Panc1 (cell line): Measurements from ENCODE around the gene ACTG1. TPM values are rescaled to one million over a fixed set of nuclear protein-coding genes. Genes with fewer than 3 reads are reported as not detected.

Experiments
- ATAC-seq: fragments of 200-7000 bp; cut with Tn5 transposase; 2 replicates; pipeline ENCODE4 v1.9.1; 2020; ENCODE audit warnings: mild to moderate bottlenecking, moderate library complexity
- BruUV-seq: library from RNA; stranded (reverse); fragments of 400-500 nt; replicated peaks from 2 replicates; lab custom pipeline; 2021; lab: Mats Ljungman, UMichigan
- CTCF ChIA-PET: fragments of 300-600 bp; sonication (Branson Sonifier 250); formaldehyde crosslinking; loops from one replicate; lab custom pipeline; 2022; ENCODE audit warnings: antibody characterized with exemption; lab: Charles Lee
- POLR2A ChIA-PET: fragments of 300-600 bp; sonication (Branson Sonifier 250); formaldehyde crosslinking; loops from one replicate; lab custom pipeline; 2022; ENCODE audit warnings: antibody characterized with exemption; lab: Charles Lee
- DNase-seq: peaks from one replicate; pipeline ENCODE4 v3.0.0-alpha.2; 2010; ENCODE audit warnings: low read depth, low spot score
- H3K27ac ChIP-seq: 2 replicates; pipeline ENCODE4 v1.5.1; 2011; ENCODE audit warnings: mild to moderate bottlenecking, low read length, inconsistent platforms
- H3K27me3 ChIP-seq: fragments of 200-500 bp; sonication (Bioruptor generic); 2 replicates; pipeline ENCODE4 v1.6.0; 2014; ENCODE audit warnings: low read length, inconsistent platforms; ENCODE audit not compliant: control insufficient read depth, insufficient read depth
- H3K36me3 ChIP-seq: fragments of 200-500 bp; sonication (Bioruptor generic); 2 replicates; pipeline ENCODE4 v1.5.1; 2014; ENCODE audit warnings: inconsistent platforms, mild to moderate bottlenecking, low read length, moderate library complexity; ENCODE audit not compliant: control insufficient read depth, insufficient read depth
- H3K4me1 ChIP-seq: 2 replicates; pipeline ENCODE4 v1.5.1; 2011; ENCODE audit warnings: inconsistent platforms, mild to moderate bottlenecking, low read length, moderate library complexity; ENCODE audit not compliant: control insufficient read depth, insufficient read depth
- H3K4me3 ChIP-seq, 2 experiments: 2 replicates each; pipeline ENCODE4 v1.5.1; 2011 to 2012; ENCODE audit warnings: low read depth in 2 of 2, low read length in 2 of 2, mild to moderate bottlenecking in 2 of 2, inconsistent platforms in 1 of 2, moderate library complexity in 1 of 2
- H3K9me3 ChIP-seq: fragments of 200-500 bp; sonication (Bioruptor generic); 2 replicates; pipeline ENCODE4 v1.5.1; 2014; ENCODE audit warnings: low read depth, mild to moderate bottlenecking, inconsistent platforms, low read length, moderate library complexity; ENCODE audit not compliant: control insufficient read depth, insufficient read depth
- CTCF ChIP-seq: fragments of 450-650 bp; IDR thresholded peaks from 2 replicates; pipeline ENCODE4 v1.5.1; 2017; ENCODE audit warnings: mild to moderate bottlenecking
- POLR2AphosphoS5 ChIP-seq: IDR thresholded peaks from 2 replicates; pipeline ENCODE4 v1.6.1; 2012; ENCODE audit warnings: mild to moderate bottlenecking, low read depth, low read length, moderate library complexity
- REST ChIP-seq, 2 experiments: IDR thresholded peaks; 2 replicates each; pipeline ENCODE4 v1.6.1; 2011 to 2012; ENCODE audit warnings: low read depth in 2 of 2, control low read depth in 1 of 2, low read length in 1 of 2, mild to moderate bottlenecking in 1 of 2, moderate library complexity in 1 of 2; ENCODE audit not compliant: insufficient read depth in 1 of 2
- SIN3A ChIP-seq: IDR thresholded peaks from 2 replicates; pipeline ENCODE4 v1.6.1; 2012; ENCODE audit warnings: low read depth, mild to moderate bottlenecking, low read length, moderate library complexity, borderline replicate concordance; ENCODE audit not compliant: insufficient read depth
- TCF7L2 ChIP-seq: IDR thresholded peaks from 2 replicates; pipeline ENCODE4 v1.6.1; 2011; ENCODE audit warnings: mild to moderate bottlenecking, low read depth, low read length, inconsistent platforms
- in situ Hi-C: cut with HindIII; loops from 2 replicates; pipeline ENCODE4 v1.10.0; 2016; ENCODE audit warnings: low sequenced_read_pairs, low pct_unique_long_range_greater_than_20kb
- intact Hi-C: fragments of 100-400 bp; cut with micrococcal nuclease; formaldehyde crosslinking; loops from one replicate; pipeline ENCODE4 v1.10.0; 2022; ENCODE audit not compliant: unreplicated experiment
- total RNA-seq: library from RNA; stranded (reverse); gene quantifications from one replicate; pipeline ENCODE4 v1.2.1, GENCODE V29; 2021; ENCODE audit not compliant: unreplicated experiment

ACTG1 gene
- total RNA-seq, 1 experiment from 2014 or later: 4,502 TPM

DNA sequence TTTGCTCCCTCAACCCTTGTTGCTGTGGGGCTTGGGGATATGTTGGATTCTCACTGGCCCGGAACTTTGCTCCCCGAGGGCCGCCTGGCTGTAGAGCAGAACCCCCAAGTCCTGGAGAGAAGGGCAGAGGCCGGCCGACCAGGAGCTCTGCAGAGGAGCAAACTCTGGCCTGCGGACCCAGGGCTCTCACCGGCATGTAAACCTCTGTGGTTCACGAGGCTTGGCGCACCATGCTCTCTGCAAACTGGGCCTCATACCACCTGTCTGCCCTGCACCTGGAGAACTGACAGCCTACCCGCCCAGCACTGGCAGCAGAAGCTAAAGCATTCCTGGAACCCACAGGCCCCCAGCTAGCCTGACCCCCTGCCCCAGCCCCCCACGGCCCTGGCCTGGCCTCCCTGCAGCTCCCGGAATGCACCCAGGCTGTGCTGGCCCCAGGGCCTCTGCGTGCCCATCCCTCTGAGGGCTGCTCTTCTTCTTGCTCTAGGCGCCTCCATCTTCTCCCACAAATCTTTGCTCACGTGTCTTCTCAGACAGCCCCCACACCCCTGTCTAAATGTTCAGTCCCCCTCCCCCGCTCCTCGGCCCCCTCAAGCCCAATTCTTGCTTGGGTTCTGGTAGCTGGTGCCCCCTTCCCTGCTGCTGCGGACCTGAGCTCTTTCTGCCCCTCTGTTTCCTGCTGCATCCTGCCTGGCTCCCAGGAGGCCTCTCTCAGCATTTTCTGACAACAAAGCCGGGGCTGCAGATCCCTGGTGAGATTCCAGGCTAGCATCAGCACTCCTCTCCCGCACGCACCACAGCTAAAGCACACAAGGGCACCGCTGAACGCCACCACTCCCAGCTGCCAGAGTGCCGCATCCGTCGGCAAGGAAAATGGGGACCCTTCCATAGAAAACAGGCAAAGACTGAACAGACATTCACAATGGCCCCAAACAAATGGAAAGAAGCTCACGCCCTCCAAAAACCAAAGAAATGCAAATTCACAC is 23.3 kb downstream of the ACTG1 start:
- DNase-seq (no peak), ATAC-seq (no peak)
- ChIA-PET POLR2A (interaction anchor here (0.5 to 0.8 kb wide), 6 partner anchors 9 to 341 kb away, joined by 3 to 13 read pairs (median 7); no protein-coding TSS in a partner anchor), CTCF (interaction anchor here (0.6 kb wide), 1 partner anchor 68 kb away, joined by 9 read pairs; no protein-coding TSS in a partner anchor)
- in situ Hi-C loops (no loop called here), intact Hi-C loops (loop anchor here (5.0 to 10.0 kb wide), 2 partner anchors 87 to 235 kb away; no protein-coding TSS in a partner anchor)
- Histone ChIP-seq H3K27me3 (no peaks in the 10 kb centered on the region), H3K9me3 (no peaks in the 10 kb centered on the region), H3K4me1 (peaks cover 34% of the 10 kb centered on the region), H3K27ac (peak overlapping the region; percentile 85; the same call in 1 of the 2 replicates), H3K36me3 (no peaks in the 10 kb centered on the region; the same call in 1 of the 2 replicates), H3K4me3 (no peak overlapping the region)
- no peak for TF ChIP-seq CTCF
- TSS peak; percentile 83 for BruUV-seq

DNA sequence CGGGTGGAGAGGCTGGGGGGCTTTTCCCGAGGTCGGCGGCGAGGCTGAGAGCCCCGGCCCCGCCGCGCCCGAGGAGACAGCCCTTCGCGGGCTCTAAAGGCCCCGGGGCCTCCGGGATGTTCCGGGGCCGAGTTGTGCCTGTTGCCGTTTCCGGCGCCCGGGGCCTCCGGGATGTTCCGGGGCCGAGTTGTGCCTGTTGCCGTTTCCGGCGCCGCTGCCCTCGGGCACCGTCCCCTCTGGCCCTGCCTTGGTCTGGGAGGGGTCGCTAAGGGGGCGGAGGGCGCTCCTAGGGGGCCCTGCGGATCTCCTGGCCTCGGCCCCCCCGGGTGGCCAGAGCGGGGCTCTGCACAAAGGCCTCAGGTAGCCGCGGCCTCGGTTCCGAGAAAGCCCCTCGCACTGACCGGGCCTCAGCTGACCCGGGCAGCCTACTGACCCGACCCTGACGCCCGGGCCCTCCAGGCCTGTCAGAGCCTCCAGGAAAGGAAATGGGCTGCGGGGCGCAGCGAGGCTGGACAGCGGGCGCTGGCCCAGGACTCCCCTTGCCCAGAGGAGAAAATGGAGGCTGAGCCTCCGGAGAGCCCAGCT is 24.2 kb downstream of the ACTG1 start:
- ChIA-PET POLR2A (interaction anchor here (0.8 kb wide), 1 partner anchor 10 kb away, joined by 6 read pairs; no protein-coding TSS in a partner anchor), CTCF (no interaction called here)
- TF ChIP-seq SIN3A (peak; percentile 11; the same call in 1 of the 2 replicates), REST (IDR thresholded peaks at IDR 0.05; ENCODE audit: insufficient read depth in 1 of 2, low read depth in 2 of 2, low read length in 1 of 2) (no peak), TCF7L2 (no peak), POLR2AphosphoS5 (no peak; the same call in 1 of the 2 replicates), CTCF (no peak)
- H3K4me1 ChIP-seq: peaks cover 42% of the 10 kb centered on the region
- BruUV-seq: TSS peak; percentile 72
- DNase-seq (no peak), ATAC-seq (peak; percentile 2; the same call in 1 of the 2 replicates)
- peak overlapping the region; percentile 52 to 62 for H3K4me3 ChIP-seq
- H3K9me3 ChIP-seq: no peaks in the 10 kb centered on the region
- no peaks in the 10 kb centered on the region for H3K27me3 ChIP-seq
- peak overlapping the region; percentile 85 for H3K27ac ChIP-seq
- H3K36me3 ChIP-seq: no peaks in the 10 kb centered on the region; the same call in 1 of the 2 replicates
- intact Hi-C loops: loop anchor here (5.0 to 10.0 kb wide), 2 partner anchors 86 to 234 kb away; no protein-coding TSS in a partner anchor
- in situ Hi-C loops: no loop called here
